ENCODE measurements around the gene FSIP2.

DNA sequence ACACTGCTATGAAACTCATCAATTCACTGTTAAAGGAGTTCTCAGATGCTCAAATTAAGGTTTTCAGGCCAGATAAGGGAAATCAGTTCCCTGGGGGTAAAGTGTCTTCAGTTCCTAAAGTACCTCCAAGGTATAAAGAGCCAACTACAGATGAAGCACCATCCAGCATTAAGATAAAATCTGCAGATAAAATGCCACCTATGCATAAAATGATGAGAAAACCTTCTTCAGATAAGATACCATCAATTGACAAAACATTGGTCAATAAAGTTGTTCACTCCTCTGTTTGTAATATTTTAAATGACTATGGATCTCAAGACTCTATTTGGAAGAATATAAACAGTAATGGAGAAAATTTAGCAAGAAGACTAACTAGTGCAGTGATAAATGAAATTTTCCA lies 68.2 kb downstream of the FSIP2 start:
- TF ChIP-seq, protein P1, sequence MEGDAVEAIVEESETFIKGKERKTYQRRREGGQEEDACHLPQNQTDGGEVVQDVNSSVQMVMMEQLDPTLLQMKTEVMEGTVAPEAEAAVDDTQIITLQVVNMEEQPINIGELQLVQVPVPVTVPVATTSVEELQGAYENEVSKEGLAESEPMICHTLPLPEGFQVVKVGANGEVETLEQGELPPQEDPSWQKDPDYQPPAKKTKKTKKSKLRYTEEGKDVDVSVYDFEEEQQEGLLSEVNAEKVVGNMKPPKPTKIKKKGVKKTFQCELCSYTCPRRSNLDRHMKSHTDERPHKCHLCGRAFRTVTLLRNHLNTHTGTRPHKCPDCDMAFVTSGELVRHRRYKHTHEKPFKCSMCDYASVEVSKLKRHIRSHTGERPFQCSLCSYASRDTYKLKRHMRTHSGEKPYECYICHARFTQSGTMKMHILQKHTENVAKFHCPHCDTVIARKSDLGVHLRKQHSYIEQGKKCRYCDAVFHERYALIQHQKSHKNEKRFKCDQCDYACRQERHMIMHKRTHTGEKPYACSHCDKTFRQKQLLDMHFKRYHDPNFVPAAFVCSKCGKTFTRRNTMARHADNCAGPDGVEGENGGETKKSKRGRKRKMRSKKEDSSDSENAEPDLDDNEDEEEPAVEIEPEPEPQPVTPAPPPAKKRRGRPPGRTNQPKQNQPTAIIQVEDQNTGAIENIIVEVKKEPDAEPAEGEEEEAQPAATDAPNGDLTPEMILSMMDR (IDR thresholded peaks at IDR 0.05): no peak
- no peak for TF ChIP-seq POLR2A (IDR thresholded peaks at IDR 0.05)
